ENCODE data around the gene VRK1.

VRK1 gene

GRCh38 chr14:96830946-96831345, 33.8 kb downstream of the VRK1 start:
- H3K4me1 ChIP-seq (ENCODE audit: control insufficient read depth, low read length), result no peaks in the 10 kb centered on the region
- H3K27me3 ChIP-seq (ENCODE audit: control insufficient read depth, low read length), result no peaks in the 10 kb centered on the region
- H3K79me2 ChIP-seq (ENCODE audit: control insufficient read depth, low read length), result peaks cover 92% of the 10 kb centered on the region
- H3K9me2 ChIP-seq (replicated peaks; ENCODE audit: control insufficient read depth, low read length), result no peaks in the 10 kb centered on the region
- peaks cover 5% of the 10 kb centered on the region; the same call in 1 of the 2 replicates for H4K20me1 ChIP-seq (ENCODE audit: control insufficient read depth, insufficient read depth, low read depth, low read length)
- peaks cover 83% of the 10 kb centered on the region for H3K36me3 ChIP-seq (ENCODE audit: control insufficient read depth, low read length)
- H3K9me3 ChIP-seq (ENCODE audit: control insufficient read depth, insufficient read depth, low read length), result peaks cover 12% of the 10 kb centered on the region; the same call in 1 of the 2 replicates
- no peak overlapping the region for H3K27ac ChIP-seq (ENCODE audit: low read depth, low read length)
- TF ChIP-seq EZH2phosphoT487 (IDR thresholded peaks at IDR 0.05; ENCODE audit: borderline replicate concordance, low read length), result no peak
- TF ChIP-seq, protein P1, sequence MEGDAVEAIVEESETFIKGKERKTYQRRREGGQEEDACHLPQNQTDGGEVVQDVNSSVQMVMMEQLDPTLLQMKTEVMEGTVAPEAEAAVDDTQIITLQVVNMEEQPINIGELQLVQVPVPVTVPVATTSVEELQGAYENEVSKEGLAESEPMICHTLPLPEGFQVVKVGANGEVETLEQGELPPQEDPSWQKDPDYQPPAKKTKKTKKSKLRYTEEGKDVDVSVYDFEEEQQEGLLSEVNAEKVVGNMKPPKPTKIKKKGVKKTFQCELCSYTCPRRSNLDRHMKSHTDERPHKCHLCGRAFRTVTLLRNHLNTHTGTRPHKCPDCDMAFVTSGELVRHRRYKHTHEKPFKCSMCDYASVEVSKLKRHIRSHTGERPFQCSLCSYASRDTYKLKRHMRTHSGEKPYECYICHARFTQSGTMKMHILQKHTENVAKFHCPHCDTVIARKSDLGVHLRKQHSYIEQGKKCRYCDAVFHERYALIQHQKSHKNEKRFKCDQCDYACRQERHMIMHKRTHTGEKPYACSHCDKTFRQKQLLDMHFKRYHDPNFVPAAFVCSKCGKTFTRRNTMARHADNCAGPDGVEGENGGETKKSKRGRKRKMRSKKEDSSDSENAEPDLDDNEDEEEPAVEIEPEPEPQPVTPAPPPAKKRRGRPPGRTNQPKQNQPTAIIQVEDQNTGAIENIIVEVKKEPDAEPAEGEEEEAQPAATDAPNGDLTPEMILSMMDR (IDR thresholded peaks at IDR 0.05; ENCODE audit: low read depth, low read length, poor library complexity, severe bottlenecking), result no peak
- no peak overlapping the region for H3K4me2 ChIP-seq (ENCODE audit: low read length)
- no peak overlapping the region for H3K4me3 ChIP-seq (ENCODE audit: low read length)
- H3F3A ChIP-seq (ENCODE audit: control insufficient read depth, insufficient read depth), result 0 out of 2 replicates have a peak, but pooled peaks cover 2% of the 10 kb centered on the region

DNA sequence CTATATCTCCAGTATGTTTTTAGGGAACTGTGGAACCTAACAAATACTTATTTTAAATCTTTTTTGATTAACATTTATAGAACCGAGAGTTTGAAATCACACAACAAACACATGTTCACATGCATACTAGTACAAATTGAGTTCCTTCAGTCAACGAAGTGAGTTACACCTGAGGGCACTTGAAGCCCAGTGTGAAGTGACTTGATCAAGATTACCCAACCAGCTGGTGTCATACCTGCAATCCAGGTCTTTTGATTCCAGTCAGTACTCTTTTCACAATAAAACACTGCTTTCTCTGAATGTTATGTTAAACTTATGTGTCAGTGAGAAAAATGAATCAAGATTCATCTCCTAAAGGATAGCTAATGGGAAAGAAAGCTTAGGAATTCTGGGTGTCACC, 35.2 kb downstream of the VRK1 start:
- Histone ChIP-seq H3K27me3 (ENCODE audit: control insufficient read depth, low read length) (no peaks in the 10 kb centered on the region), H3K9me3 (ENCODE audit: control insufficient read depth, insufficient read depth, low read length) (peaks cover 12% of the 10 kb centered on the region; the same call in 1 of the 2 replicates), H3K79me2 (ENCODE audit: control insufficient read depth, low read length) (peaks cover 84% of the 10 kb centered on the region), H4K20me1 (ENCODE audit: control insufficient read depth, insufficient read depth, low read depth, low read length) (peaks cover 5% of the 10 kb centered on the region; the same call in 1 of the 2 replicates), H3K4me1 (ENCODE audit: control insufficient read depth, low read length) (no peaks in the 10 kb centered on the region), H3K9me2 (replicated peaks; ENCODE audit: control insufficient read depth, low read length) (no peaks in the 10 kb centered on the region), H3K36me3 (ENCODE audit: control insufficient read depth, low read length) (peaks cover 82% of the 10 kb centered on the region), H3K4me2 (ENCODE audit: low read length) (no peak overlapping the region), H3F3A (ENCODE audit: control insufficient read depth, insufficient read depth) (no peaks in the 10 kb centered on the region), H3K4me3 (ENCODE audit: low read length) (no peak overlapping the region), H3K27ac (ENCODE audit: low read depth, low read length) (no peak overlapping the region)
- no peak for TF ChIP-seq EZH2phosphoT487 (IDR thresholded peaks at IDR 0.05; ENCODE audit: borderline replicate concordance, low read length)
- TF ChIP-seq, protein P1 (IDR thresholded peaks at IDR 0.05; ENCODE audit: low read depth, low read length, poor library complexity, severe bottlenecking), result no peak

DNA sequence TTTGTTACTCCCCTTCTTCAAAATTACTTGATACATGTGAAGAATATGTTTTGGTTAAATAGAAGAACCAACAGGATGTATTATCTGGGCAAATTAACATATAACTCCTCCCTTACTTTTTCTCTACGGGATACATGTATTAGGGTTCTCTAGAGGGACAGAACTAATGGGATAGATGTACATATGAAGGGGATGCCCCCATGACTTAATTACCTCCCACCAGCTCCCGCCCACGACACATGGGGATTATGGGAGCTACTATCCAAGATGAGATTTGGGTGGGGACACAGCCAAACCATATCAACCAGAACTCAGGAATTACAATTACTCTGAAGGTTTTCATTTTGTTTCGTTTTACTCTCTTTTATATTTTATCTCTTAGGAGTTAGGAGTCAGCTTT, 41.3 kb downstream of the VRK1 start:
- no peaks in the 10 kb centered on the region for H3F3A ChIP-seq (ENCODE audit: control insufficient read depth, insufficient read depth)
- no peak overlapping the region for H3K4me3 ChIP-seq (ENCODE audit: low read length)
- no peaks in the 10 kb centered on the region for H3K9me2 ChIP-seq (replicated peaks; ENCODE audit: control insufficient read depth, low read length)
- H3K4me1 ChIP-seq (ENCODE audit: control insufficient read depth, low read length), result no peaks in the 10 kb centered on the region
- no peak overlapping the region for H3K4me2 ChIP-seq (ENCODE audit: low read length)
- H3K36me3 ChIP-seq (ENCODE audit: control insufficient read depth, low read length), result peaks cover 90% of the 10 kb centered on the region
- no peaks in the 10 kb centered on the region for H3K27me3 ChIP-seq (ENCODE audit: control insufficient read depth, low read length)
- H3K9me3 ChIP-seq (ENCODE audit: control insufficient read depth, insufficient read depth, low read length), result no peaks in the 10 kb centered on the region
- H3K27ac ChIP-seq (ENCODE audit: low read depth, low read length), result no peak overlapping the region
- no peaks in the 10 kb centered on the region for H4K20me1 ChIP-seq (ENCODE audit: control insufficient read depth, insufficient read depth, low read depth, low read length)
- peaks cover 63% of the 10 kb centered on the region for H3K79me2 ChIP-seq (ENCODE audit: control insufficient read depth, low read length)
- TF ChIP-seq, protein P1 (IDR thresholded peaks at IDR 0.05; ENCODE audit: low read depth, low read length, poor library complexity, severe bottlenecking), result no peak
- TF ChIP-seq EZH2phosphoT487 (IDR thresholded peaks at IDR 0.05; ENCODE audit: borderline replicate concordance, low read length), result no peak
